Neural cell (in vitro differentiated cells): ENCODE results near the gene IPP. TPM values are rescaled to one million over a fixed set of nuclear protein-coding genes. Genes with fewer than 3 reads are reported as not detected.
"Not testable (repeated sequence)": the region's sequence is repeated elsewhere in the genome, so short reads cannot be mapped to it uniquely, and the experiment has no call there.

Source experiments
- H2AFZ ChIP-seq: fragments of 200-600, 300-800 bp; sonication (generic), shearing (Covaris generic); 2 replicates; pipeline ENCODE4 v1.6.0; 2014; ENCODE audit warnings: low read depth, mild to moderate bottlenecking, antibody characterized with exemption, low read length, moderate library complexity
- H3F3A ChIP-seq: fragments of 200-600 bp; shearing (Covaris generic); 2 replicates; pipeline ENCODE4 v1.6.1; 2016; ENCODE audit warnings: mild to moderate bottlenecking, moderate library complexity, mixed read lengths, antibody characterized with exemption, low read length; ENCODE audit not compliant: insufficient read depth, poor library complexity, severe bottlenecking
- H3K27ac ChIP-seq: fragments of 200-600, 300-800 bp; sonication (generic), shearing (Covaris generic); 2 replicates; pipeline ENCODE4 v1.5.1; 2014; ENCODE audit warnings: mild to moderate bottlenecking, low read length, moderate library complexity
- H3K27me3 ChIP-seq: fragments of 300-800, 200-600 bp; sonication (generic), shearing (Covaris generic); 2 replicates; pipeline ENCODE4 v1.6.0; 2014; ENCODE audit warnings: mild to moderate bottlenecking, low read depth, low read length, moderate library complexity; ENCODE audit not compliant: insufficient read depth
- H3K36me3 ChIP-seq: fragments of 300-800, 200-600 bp; sonication (generic), shearing (Covaris generic); 2 replicates; pipeline ENCODE4 v1.5.1; 2014; ENCODE audit warnings: mild to moderate bottlenecking, antibody characterized with exemption, low read length, moderate library complexity; ENCODE audit not compliant: insufficient read depth
- H3K4me2 ChIP-seq: fragments of 300-800, 200-600 bp; sonication (generic), shearing (Covaris generic); 2 replicates; pipeline ENCODE4 v1.6.0; 2014; ENCODE audit warnings: mild to moderate bottlenecking, low read length
- H3K4me3 ChIP-seq: fragments of 300-800, 200-600 bp; sonication (generic), shearing (Covaris generic); 2 replicates; pipeline ENCODE4 v1.5.1; 2014; ENCODE audit warnings: mild to moderate bottlenecking, low read length, moderate library complexity
- H3K79me2 ChIP-seq: fragments of 200-600 bp; shearing (Covaris generic); replicated peaks from 2 replicates; pipeline ENCODE4 v1.6.0; 2014; ENCODE audit warnings: mild to moderate bottlenecking, low read length, moderate library complexity; ENCODE audit not compliant: insufficient read depth
- H3K9ac ChIP-seq: fragments of 300-800, 200-600 bp; sonication (generic), shearing (Covaris generic); 2 replicates; pipeline ENCODE4 v1.6.1; 2016; ENCODE audit warnings: mild to moderate bottlenecking, low read length, mixed read lengths
- H3K9me2 ChIP-seq: fragments of 200-600 bp; shearing (Covaris generic); 2 replicates; pipeline ENCODE4 v1.6.1; 2016; ENCODE audit warnings: mild to moderate bottlenecking, low read length, mixed read lengths; ENCODE audit not compliant: insufficient read depth
- H3K9me3 ChIP-seq: fragments of 200-600, 300-800 bp; sonication (generic), shearing (Covaris generic); 2 replicates; pipeline ENCODE4 v1.6.1; 2016; ENCODE audit warnings: mild to moderate bottlenecking, mixed run types, low read length, moderate library complexity, mixed read lengths
- H4K20me1 ChIP-seq: fragments of 200-600 bp; shearing (Covaris generic); 2 replicates; pipeline ENCODE4 v1.6.1; 2016; ENCODE audit warnings: mild to moderate bottlenecking, mixed run types; ENCODE audit not compliant: insufficient read depth
- CTCF ChIP-seq: fragments of 450-650 bp; IDR thresholded peaks from 2 replicates; pipeline ENCODE4 v1.5.1; 2014; ENCODE audit warnings: antibody characterized with exemption, mild to moderate bottlenecking, moderate library complexity; ENCODE audit not compliant: poor library complexity, severe bottlenecking
- EP300 ChIP-seq: fragments of 450-650 bp; conservative IDR thresholded peaks from 2 replicates; pipeline ENCODE4 v1.6.1; 2014; ENCODE audit warnings: antibody characterized with exemption, mild to moderate bottlenecking, moderate library complexity; ENCODE audit not compliant: poor library complexity, severe bottlenecking
- EZH2 ChIP-seq: fragments of 200-600, 300-800 bp; shearing (Covaris generic), sonication (generic); IDR thresholded peaks from 2 replicates; pipeline ENCODE4 v1.6.1; 2014; ENCODE audit warnings: antibody characterized with exemption, low read length, borderline replicate concordance, mild to moderate bottlenecking; ENCODE audit not compliant: insufficient read depth, poor library complexity, severe bottlenecking
- MXI1 ChIP-seq: fragments of 450-650 bp; conservative IDR thresholded peaks from 2 replicates; pipeline ENCODE4 v1.6.1; 2014; ENCODE audit warnings: antibody characterized with exemption, mild to moderate bottlenecking; ENCODE audit not compliant: poor library complexity, severe bottlenecking
- POLR2AphosphoS5 ChIP-seq: IDR thresholded peaks from 2 replicates; pipeline ENCODE4 v1.6.1; 2012
- RAD21 ChIP-seq: fragments of 450-650 bp; conservative IDR thresholded peaks from 2 replicates; pipeline ENCODE4 v1.6.1; 2014; ENCODE audit warnings: antibody characterized with exemption, mild to moderate bottlenecking, moderate library complexity
- REST ChIP-seq: IDR thresholded peaks from 2 replicates; pipeline ENCODE4 v1.6.1; 2012; ENCODE audit warnings: borderline replicate concordance
- SMC3 ChIP-seq: fragments of 450-650 bp; conservative IDR thresholded peaks from 2 replicates; pipeline ENCODE4 v1.6.1; 2014; ENCODE audit warnings: antibody characterized with exemption, mild to moderate bottlenecking, moderate library complexity; ENCODE audit not compliant: poor library complexity
- TAF1 ChIP-seq: IDR thresholded peaks from 2 replicates; pipeline ENCODE4 v1.6.1; 2012; ENCODE audit warnings: low read depth
- polyA plus RNA-seq: library from polyadenylated mRNA; depleted of rRNA; stranded (reverse); fragments of >200 nt; gene quantifications from 2 replicates; pipeline ENCODE4 v1.2.3, GENCODE V29; 2014

Gene IPP
- polyA plus RNA-seq, 1 donor from 2014 or later, result 8.3 TPM

- H3K4me2 ChIP-seq, result no peak overlapping the region
- H3K36me3 ChIP-seq, result no peaks in the 10 kb centered on the region
- no peaks in the 10 kb centered on the region for H3K9me2 ChIP-seq
- no peak overlapping the region for H3K4me3 ChIP-seq
- H3K9ac ChIP-seq, result no peak overlapping the region
- no peak overlapping the region for H3K27ac ChIP-seq
- H3K9me3 ChIP-seq, result no peaks in the 10 kb centered on the region
- no peak overlapping the region for H2AFZ ChIP-seq
- H4K20me1 ChIP-seq, result no peaks in the 10 kb centered on the region
- no peaks in the 10 kb centered on the region for H3K27me3 ChIP-seq
- no peaks in the 10 kb centered on the region for H3F3A ChIP-seq
- H3K79me2 ChIP-seq, result peaks cover 84% of the 10 kb centered on the region
- TF ChIP-seq TAF1, result no peak
- no peak for TF ChIP-seq CTCF
- no peak for TF ChIP-seq SMC3
- no peak for TF ChIP-seq MXI1
- TF ChIP-seq EZH2, result no peak
- no peak for TF ChIP-seq REST
- TF ChIP-seq RAD21, result no peak
- no peak for TF ChIP-seq POLR2AphosphoS5
- TF ChIP-seq EP300, result no peak
These were observed 72.7 kb downstream of the IPP start for GRCh38 chr1:45677751-45678245.

- not testable (repeated sequence) for H3K9me2 ChIP-seq, H3K4me3 ChIP-seq, H3K36me3 ChIP-seq, H3K27me3 ChIP-seq, H3F3A ChIP-seq, H3K9me3 ChIP-seq, H3K27ac ChIP-seq, H3K4me2 ChIP-seq, H4K20me1 ChIP-seq, H2AFZ ChIP-seq, H3K9ac ChIP-seq
- peaks cover 77% of the 10 kb centered on the region for H3K79me2 ChIP-seq
These were observed 73.9 kb downstream of the IPP start for GRCh38 chr1:45676553-45676952.

- no peak overlapping the region for H2AFZ ChIP-seq
- no peaks in the 10 kb centered on the region for H3K36me3 ChIP-seq
- H3K4me3 ChIP-seq, result no peak overlapping the region
- H3F3A ChIP-seq, result no peaks in the 10 kb centered on the region
- H3K79me2 ChIP-seq, result peaks cover 75% of the 10 kb centered on the region
- H3K9me3 ChIP-seq, result no peaks in the 10 kb centered on the region
- H3K27me3 ChIP-seq, result no peaks in the 10 kb centered on the region
- no peaks in the 10 kb centered on the region for H3K9me2 ChIP-seq
- no peak overlapping the region for H3K4me2 ChIP-seq
- TF ChIP-seq RAD21 (no peak), EP300 (no peak), SMC3 (no peak), REST (no peak), POLR2AphosphoS5 (no peak), TAF1 (no peak), EZH2 (no peak), MXI1 (no peak), CTCF (no peak)
- no peak overlapping the region for H3K27ac ChIP-seq
- H4K20me1 ChIP-seq, result no peaks in the 10 kb centered on the region
- H3K9ac ChIP-seq, result no peak overlapping the region
These were observed 76.0 kb downstream of the IPP start for GRCh38 chr1:45674478-45674877.
